B cell (primary cell): ENCODE data around the gene GOT1. TPM values are rescaled to one million over a fixed set of nuclear protein-coding genes. Genes with fewer than 3 reads are reported as not detected.

Source experiments
- ATAC-seq: fragments of 200-7000 bp; cut with Tn5 transposase; one replicate; pipeline ENCODE4 v1.10.0; 2021; ENCODE audit warnings: low read depth, mild to moderate bottlenecking, moderate number of reproducible peaks, moderate library complexity
- CTCF ChIA-PET: fragments of 350-600 bp; sonication (Branson Sonifier 250); formaldehyde crosslinking; loops from one replicate; lab custom pipeline; 2021; ENCODE audit warnings: antibody characterized with exemption, inconsistent platforms; lab: Charles Lee
- POLR2A ChIA-PET: fragments of 350-600 bp; sonication (Branson Sonifier 250); formaldehyde crosslinking; loops from one replicate; lab custom pipeline; 2021; ENCODE audit warnings: antibody characterized with exemption; lab: Charles Lee
- DNase-seq: peaks from one replicate; pipeline ENCODE4 v3.0.0; 2013
- H2AFZ ChIP-seq: 2 replicates; pipeline ENCODE4 v1.6.1; 2012; ENCODE audit warnings: mild to moderate bottlenecking, low read depth, low read length; ENCODE audit not compliant: insufficient read depth, poor library complexity, severe bottlenecking
- H3K27ac ChIP-seq, 2 donors: 1 replicate in 1 of 2; 2 replicates in 1 of 2; pipeline ENCODE4 v1.5.1; 2012 to 2013; ENCODE audit warnings: low read length in 2 of 2, mild to moderate bottlenecking in 2 of 2, moderate library complexity in 1 of 2
- H3K27me3 ChIP-seq, 4 experiments: fragments of 200-600 bp in 1 of 4; sonication (generic) in 1 of 4; replicated peaks in 1 of 4; 1 replicate in 2 of 4; 2 replicates in 2 of 4; pipeline versions ENCODE4 v1.6.1 to v1.7.0; 2013 to 2016; ENCODE audit warnings: low read length in 3 of 4, mild to moderate bottlenecking in 2 of 4, mixed read lengths in 1 of 4, moderate library complexity in 1 of 4; ENCODE audit not compliant: insufficient read depth in 4 of 4, control insufficient read depth in 3 of 4; ENCODE audit errors: control extremely low read depth in 1 of 4
- H3K36me3 ChIP-seq, 2 experiments: replicated peaks in 1 of 2; 1 replicate in 1 of 2; 2 replicates in 1 of 2; pipeline versions ENCODE4 v1.6.1 to v1.7.1; 2013; ENCODE audit warnings: low read length in 1 of 2; ENCODE audit not compliant: insufficient read depth in 2 of 2, control insufficient read depth in 1 of 2; ENCODE audit errors: control extremely low read depth in 1 of 2, extremely low read depth in 1 of 2
- H3K4me1 ChIP-seq, 2 donors: fragments of 200-600 bp in 1 of 2; sonication (generic) in 1 of 2; 1 replicate in 1 of 2; 2 replicates in 1 of 2; pipeline versions ENCODE4 v1.5.1 to v1.6.1; 2013 to 2017; ENCODE audit warnings: low read length in 2 of 2; ENCODE audit not compliant: control insufficient read depth in 2 of 2, insufficient read depth in 2 of 2
- H3K4me2 ChIP-seq: replicated peaks from 2 replicates; pipeline ENCODE3; 2012; ENCODE audit warnings: mild to moderate bottlenecking, low read depth, low read length; ENCODE audit not compliant: poor library complexity, severe bottlenecking
- H3K4me3 ChIP-seq, 5 experiments: fragments of 200-600 bp in 1 of 5; sonication (generic) in 1 of 5; 1 replicate in 3 of 5; 2 replicates in 2 of 5; pipeline versions ENCODE4 v1.5.1 to v1.7.0; 2011 to 2016; ENCODE audit warnings: low read length in 4 of 5, mild to moderate bottlenecking in 4 of 5, low read depth in 2 of 5, control low read depth in 1 of 5, moderate library complexity in 1 of 5; ENCODE audit not compliant: insufficient read depth in 1 of 5; ENCODE audit errors: control extremely low read depth in 1 of 5, extremely low read depth in 1 of 5
- H3K79me2 ChIP-seq: fragments of 200-600 bp; sonication (generic); one replicate; pipeline ENCODE4 v1.6.0; 2016; ENCODE audit warnings: low read length; ENCODE audit not compliant: control insufficient read depth, insufficient read depth
- H3K9ac ChIP-seq: fragments of 200-600 bp; sonication (generic); 2 replicates; pipeline ENCODE4 v1.6.1; 2017; ENCODE audit warnings: mild to moderate bottlenecking, low read length, moderate library complexity
- H3K9me3 ChIP-seq, 3 donors: one replicate each; pipeline versions ENCODE4 v1.6.1 to v1.7.1; 2013; ENCODE audit warnings: low read length in 2 of 3; ENCODE audit not compliant: control insufficient read depth in 2 of 3, insufficient read depth in 1 of 3; ENCODE audit errors: control extremely low read depth in 1 of 3
- H4K20me1 ChIP-seq: 2 replicates; pipeline ENCODE4 v1.6.0; 2012; ENCODE audit warnings: mild to moderate bottlenecking, low read length; ENCODE audit not compliant: insufficient read depth, control insufficient read depth, poor library complexity, severe bottlenecking
- H3K27ac Mint-ChIP-seq: one replicate; pipeline ENCODE4 v1.8.0; 2021; ENCODE audit warnings: mixed read lengths
- H3K27me3 Mint-ChIP-seq: one replicate; pipeline ENCODE4 v1.8.0; 2021; ENCODE audit warnings: mixed read lengths
- H3K4me1 Mint-ChIP-seq: one replicate; pipeline ENCODE4 v1.8.0; 2021; ENCODE audit warnings: mixed read lengths
- H3K4me3 Mint-ChIP-seq: one replicate; pipeline ENCODE4 v1.8.0; 2021; ENCODE audit warnings: mixed read lengths
- H3K9me3 Mint-ChIP-seq: one replicate; pipeline ENCODE4 v1.8.0; 2022; ENCODE audit warnings: mixed read lengths; ENCODE audit not compliant: insufficient read depth
- EZH2 ChIP-seq: IDR thresholded peaks from 2 replicates; pipeline ENCODE4 v1.6.1; 2012; ENCODE audit warnings: borderline replicate concordance, low read depth, mild to moderate bottlenecking, moderate library complexity, low read length; ENCODE audit not compliant: insufficient read depth, poor library complexity, severe bottlenecking
- WGBS: methylation state at CpG from one replicate; pipeline ENCODE4 v1.1.5; 2013; ENCODE audit warnings: missing lambda C conversion rate; ENCODE audit not compliant: insufficient coverage; 5-methylcytosine and 5-hydroxymethylcytosine counted together
- intact Hi-C: fragments of 100-400 bp; cut with micrococcal nuclease; formaldehyde crosslinking; loops from one replicate; pipeline ENCODE4 v1.10.0; 2022
- polyA plus RNA-seq: library from polyadenylated mRNA; depleted of rRNA; stranded (reverse); fragments of >200 nt; gene quantifications from 2 replicates; pipeline ENCODE4 v1.2.3, GENCODE V29; 2012
- total RNA-seq, 2 donors: library from RNA; stranded (reverse); fragments of 120-200 nt in 1 of 2; gene quantifications; 1 replicate in 1 of 2; 2 replicates in 1 of 2; pipeline versions ENCODE4 v1.2.3 to v1.2.4, GENCODE V29; 2013 to 2022
- TF ChIP-seq, protein P1 (sequence below): fragments of 200-600 bp; IDR thresholded peaks from one replicate; pipeline ENCODE4 v1.8.0; 2022; ENCODE audit warnings: antibody characterized with exemption, mild to moderate bottlenecking

Gene GOT1
- total and polyA plus RNA-seq, 2 donors (not counting 1 experiment from before 2014, with no cell fraction given) = 5.9 to 14.9 TPM

DNA sequence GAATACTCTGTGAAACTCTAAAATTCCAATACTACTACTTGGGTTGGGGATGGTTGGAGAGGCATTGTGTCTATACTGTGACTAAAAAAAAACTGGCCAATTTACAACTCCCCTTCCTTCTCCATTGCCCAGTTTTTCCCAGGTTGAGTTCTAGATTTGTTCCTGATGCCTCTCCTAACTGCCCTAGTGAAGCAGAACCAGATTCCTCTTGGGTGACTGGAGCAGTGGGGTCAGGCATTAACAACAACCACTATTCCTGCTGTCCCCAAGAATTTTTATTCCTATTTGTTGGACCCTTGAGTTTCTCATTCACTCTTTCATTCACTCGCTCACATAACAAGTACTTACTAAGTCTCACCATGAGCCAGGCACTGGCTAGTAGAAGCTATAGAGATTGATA is 5.8 kb downstream of the GOT1 start:
- H3K4me3 ChIP-seq = no peak overlapping the region
- TF ChIP-seq, protein P1, sequence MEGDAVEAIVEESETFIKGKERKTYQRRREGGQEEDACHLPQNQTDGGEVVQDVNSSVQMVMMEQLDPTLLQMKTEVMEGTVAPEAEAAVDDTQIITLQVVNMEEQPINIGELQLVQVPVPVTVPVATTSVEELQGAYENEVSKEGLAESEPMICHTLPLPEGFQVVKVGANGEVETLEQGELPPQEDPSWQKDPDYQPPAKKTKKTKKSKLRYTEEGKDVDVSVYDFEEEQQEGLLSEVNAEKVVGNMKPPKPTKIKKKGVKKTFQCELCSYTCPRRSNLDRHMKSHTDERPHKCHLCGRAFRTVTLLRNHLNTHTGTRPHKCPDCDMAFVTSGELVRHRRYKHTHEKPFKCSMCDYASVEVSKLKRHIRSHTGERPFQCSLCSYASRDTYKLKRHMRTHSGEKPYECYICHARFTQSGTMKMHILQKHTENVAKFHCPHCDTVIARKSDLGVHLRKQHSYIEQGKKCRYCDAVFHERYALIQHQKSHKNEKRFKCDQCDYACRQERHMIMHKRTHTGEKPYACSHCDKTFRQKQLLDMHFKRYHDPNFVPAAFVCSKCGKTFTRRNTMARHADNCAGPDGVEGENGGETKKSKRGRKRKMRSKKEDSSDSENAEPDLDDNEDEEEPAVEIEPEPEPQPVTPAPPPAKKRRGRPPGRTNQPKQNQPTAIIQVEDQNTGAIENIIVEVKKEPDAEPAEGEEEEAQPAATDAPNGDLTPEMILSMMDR = no peak
- no peak for TF ChIP-seq EZH2
- CTCF ChIA-PET = interaction anchor here (3.6 kb wide), 1 partner anchor 11 kb away, joined by 22 read pairs; no protein-coding TSS in a partner anchor
- Mint-ChIP-seq H3K4me3 (no peak overlapping the region), H3K9me3 (no peaks in the 10 kb centered on the region), H3K4me1 (peaks cover 6% of the 10 kb centered on the region), H3K27ac (no peak overlapping the region), H3K27me3 (no peaks in the 10 kb centered on the region)
- peaks cover 3 to 4% of the 10 kb centered on the region in 2 donors for H3K4me1 ChIP-seq
- no peak overlapping the region for H3K9ac ChIP-seq
- ATAC-seq (no peak), DNase-seq (no peak)
- whole genome bisulfite sequencing = no CpG with 5 or more reads among the region's 1 CpG
- H4K20me1 ChIP-seq = no peaks in the 10 kb centered on the region
- no peaks in the 10 kb centered on the region for H3K79me2 ChIP-seq
- intact Hi-C loops = no loop called here
- H3K27me3 ChIP-seq = no peaks in the 10 kb centered on the region
- POLR2A ChIA-PET = no interaction called here
- no peak overlapping the region for H3K4me2 ChIP-seq
- no peak overlapping the region for H3K27ac ChIP-seq
- no peaks in the 10 kb centered on the region for H3K9me3 ChIP-seq
- H3K36me3 ChIP-seq = peaks cover 0 to 4% of the 10 kb centered on the region in 2 experiments
- no peak overlapping the region for H2AFZ ChIP-seq

DNA sequence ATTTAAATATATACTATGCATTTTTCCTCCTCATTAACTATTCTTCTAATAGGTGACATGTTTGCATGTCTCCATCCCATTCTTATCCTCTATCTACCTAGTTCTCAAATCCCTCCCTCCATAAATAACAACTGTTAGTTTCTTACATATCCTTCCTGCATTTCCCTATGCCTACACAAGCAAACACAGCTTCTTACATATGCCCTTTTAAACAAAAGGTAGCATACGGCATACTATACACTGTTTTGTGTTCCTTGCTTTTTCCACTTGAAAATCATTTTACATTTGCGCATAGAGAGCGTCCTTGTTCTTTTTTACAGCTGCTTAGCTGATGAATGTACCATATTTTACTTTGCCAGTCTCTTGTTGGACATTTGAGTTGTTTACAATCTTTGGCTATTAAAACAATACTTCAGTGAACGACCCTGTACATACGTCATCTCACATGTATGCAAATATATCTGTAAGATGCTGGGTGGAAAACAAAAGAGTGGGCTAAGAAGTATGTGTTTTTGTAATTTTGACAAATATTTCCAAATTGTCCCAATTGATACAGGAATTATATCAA is 7.8 kb downstream of the GOT1 start:
- H3K4me2 ChIP-seq = no peak overlapping the region
- H3K9me3 ChIP-seq = no peaks in the 10 kb centered on the region
- no peak overlapping the region for H3K4me3 ChIP-seq
- H3K36me3 ChIP-seq = peaks cover 0 to 9% of the 10 kb centered on the region in 2 experiments
- Mint-ChIP-seq H3K4me1 (no peaks in the 10 kb centered on the region), H3K27me3 (no peaks in the 10 kb centered on the region), H3K27ac (no peak overlapping the region), H3K4me3 (no peak overlapping the region), H3K9me3 (no peaks in the 10 kb centered on the region)
- H3K27ac ChIP-seq = no peak overlapping the region
- H4K20me1 ChIP-seq = no peaks in the 10 kb centered on the region
- TF ChIP-seq EZH2 = no peak
- TF ChIP-seq, protein P1 = no peak
- ChIA-PET CTCF (interaction anchor here (1.0 kb wide), 1 partner anchor 13 kb away, joined by 3 read pairs; no protein-coding TSS in a partner anchor), POLR2A (no interaction called here)
- H3K79me2 ChIP-seq = no peaks in the 10 kb centered on the region
- H3K27me3 ChIP-seq = no peaks in the 10 kb centered on the region
- H2AFZ ChIP-seq = no peak overlapping the region
- H3K4me1 ChIP-seq = no peaks in the 10 kb centered on the region
- ATAC-seq (no peak), DNase-seq (no peak)
- WGBS = 92% methylated on average over 2 of the region's 5 CpGs
- intact Hi-C loops = no loop called here
- no peak overlapping the region for H3K9ac ChIP-seq
